Astrocyte (in vitro differentiated cells and primary cell): Measurements from ENCODE around the gene ZEB1.

Source experiments
- EZH2 ChIP-seq: IDR thresholded peaks from 2 replicates; pipeline ENCODE4 v1.6.1; 2012; ENCODE audit warnings: mild to moderate bottlenecking, low read length, inconsistent platforms; ENCODE audit not compliant: insufficient read depth
- TF ChIP-seq, protein P1 (sequence below): IDR thresholded peaks from 2 replicates; pipeline ENCODE4 v1.5.1; 2011; ENCODE audit warnings: low read depth, mild to moderate bottlenecking, inconsistent platforms, low read length, moderate library complexity; ENCODE audit not compliant: insufficient read depth

DNA sequence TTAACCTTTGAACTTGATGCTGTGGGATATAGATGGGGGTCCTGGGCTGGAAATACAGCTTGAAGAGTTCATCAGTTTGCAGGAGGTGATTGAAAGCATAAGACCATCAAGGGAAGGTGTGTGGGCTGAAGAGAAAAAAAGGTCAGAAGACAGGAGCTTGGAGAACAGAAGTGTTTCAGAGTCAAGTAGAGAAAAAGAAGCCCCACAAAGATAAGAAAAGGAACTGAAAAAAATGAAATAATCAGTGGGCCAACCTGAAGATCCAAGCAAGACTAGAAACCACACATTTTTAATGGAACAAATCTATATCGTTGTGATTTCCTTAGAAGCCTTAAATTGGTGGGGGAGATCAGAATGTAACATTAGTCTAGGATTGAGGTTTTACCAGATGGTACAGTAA lies 22.5 kb downstream of the ZEB1 start:
- TF ChIP-seq, protein P1, sequence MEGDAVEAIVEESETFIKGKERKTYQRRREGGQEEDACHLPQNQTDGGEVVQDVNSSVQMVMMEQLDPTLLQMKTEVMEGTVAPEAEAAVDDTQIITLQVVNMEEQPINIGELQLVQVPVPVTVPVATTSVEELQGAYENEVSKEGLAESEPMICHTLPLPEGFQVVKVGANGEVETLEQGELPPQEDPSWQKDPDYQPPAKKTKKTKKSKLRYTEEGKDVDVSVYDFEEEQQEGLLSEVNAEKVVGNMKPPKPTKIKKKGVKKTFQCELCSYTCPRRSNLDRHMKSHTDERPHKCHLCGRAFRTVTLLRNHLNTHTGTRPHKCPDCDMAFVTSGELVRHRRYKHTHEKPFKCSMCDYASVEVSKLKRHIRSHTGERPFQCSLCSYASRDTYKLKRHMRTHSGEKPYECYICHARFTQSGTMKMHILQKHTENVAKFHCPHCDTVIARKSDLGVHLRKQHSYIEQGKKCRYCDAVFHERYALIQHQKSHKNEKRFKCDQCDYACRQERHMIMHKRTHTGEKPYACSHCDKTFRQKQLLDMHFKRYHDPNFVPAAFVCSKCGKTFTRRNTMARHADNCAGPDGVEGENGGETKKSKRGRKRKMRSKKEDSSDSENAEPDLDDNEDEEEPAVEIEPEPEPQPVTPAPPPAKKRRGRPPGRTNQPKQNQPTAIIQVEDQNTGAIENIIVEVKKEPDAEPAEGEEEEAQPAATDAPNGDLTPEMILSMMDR = no peak
- TF ChIP-seq EZH2 = no peak
